T-helper 2 cell treated with Interferon-gamma antibody and Interleukin-4, amounts not matched to agents 100 ng/mL and 5 ng/mL, for 36 hours (primary cell): ENCODE results near the gene ARID3B. TPM values are rescaled to one million over a fixed set of nuclear protein-coding genes. Genes with fewer than 3 reads are reported as not detected.
"Not testable (repeated sequence)": the region's sequence is repeated elsewhere in the genome, so short reads cannot be mapped to it uniquely, and the experiment has no call there.

Experiments used
- intact Hi-C: fragments of 100-400 bp; cut with micrococcal nuclease; formaldehyde crosslinking; loops from one replicate; pipeline ENCODE4 v1.15.1; 2023
- total RNA-seq: library from RNA; stranded (reverse); gene quantifications from 2 replicates; pipeline ENCODE4 v1.2.3, GENCODE V29; 2022

Gene ARID3B
- total RNA-seq, 1 donor from 2014 or later = 35.7 TPM

- intact Hi-C loops = no loop called here
Measured at GRCh38 chr15:74535388-74536084, 5.5 kb upstream of the ARID3B start.

DNA sequence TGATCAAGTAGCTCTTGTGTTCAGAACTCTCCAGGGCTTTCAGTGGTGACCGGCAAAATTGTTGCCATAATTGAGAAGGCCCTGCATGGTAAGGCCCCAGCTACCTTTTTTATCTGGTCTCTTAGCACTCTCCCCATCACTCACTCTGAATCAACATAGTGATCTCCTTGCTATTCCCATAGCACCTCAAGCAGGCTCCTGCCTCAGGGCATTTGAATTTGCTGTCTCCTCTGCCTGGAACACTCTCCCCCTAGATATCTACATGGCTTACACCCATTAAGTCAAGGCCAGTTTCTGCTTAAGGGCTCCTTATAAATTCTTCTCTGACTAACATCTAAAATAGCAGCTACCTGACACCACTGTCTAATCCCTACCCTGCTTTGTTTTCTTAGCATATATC, 3.3 kb upstream of the ARID3B start:
- intact Hi-C loops = no loop called here

DNA sequence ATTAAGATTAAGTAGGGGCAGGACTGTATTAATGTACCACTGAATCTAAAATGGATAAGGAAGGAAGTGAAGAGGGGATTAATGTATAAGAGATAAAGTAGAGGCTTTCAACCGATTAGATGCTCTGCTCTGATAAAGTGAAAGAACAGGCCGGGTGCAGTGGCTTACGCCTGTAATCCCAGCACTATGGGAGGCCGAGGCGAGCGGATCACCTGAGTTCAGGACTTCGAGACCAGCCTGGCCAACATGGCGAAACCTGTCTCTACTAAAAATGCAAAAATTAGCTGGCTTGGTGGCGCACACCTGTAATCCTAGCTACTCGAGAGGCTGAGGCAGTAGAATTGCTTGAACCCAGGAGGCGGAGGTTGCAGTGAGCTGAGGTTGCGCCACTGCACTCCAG, 1.5 kb upstream of the ARID3B start:
- intact Hi-C loops = not testable (repeated sequence)

- intact Hi-C loops = loop anchor here (2.0 to 10.0 kb wide), 6 partner anchors 48 to 1305 kb away; partner anchors contain the start of genes PML, SCAMP2, SIN3A and UBE2Q2
Measured at GRCh38 chr15:74540161-74540760, 759 bp upstream of the ARID3B start.

DNA sequence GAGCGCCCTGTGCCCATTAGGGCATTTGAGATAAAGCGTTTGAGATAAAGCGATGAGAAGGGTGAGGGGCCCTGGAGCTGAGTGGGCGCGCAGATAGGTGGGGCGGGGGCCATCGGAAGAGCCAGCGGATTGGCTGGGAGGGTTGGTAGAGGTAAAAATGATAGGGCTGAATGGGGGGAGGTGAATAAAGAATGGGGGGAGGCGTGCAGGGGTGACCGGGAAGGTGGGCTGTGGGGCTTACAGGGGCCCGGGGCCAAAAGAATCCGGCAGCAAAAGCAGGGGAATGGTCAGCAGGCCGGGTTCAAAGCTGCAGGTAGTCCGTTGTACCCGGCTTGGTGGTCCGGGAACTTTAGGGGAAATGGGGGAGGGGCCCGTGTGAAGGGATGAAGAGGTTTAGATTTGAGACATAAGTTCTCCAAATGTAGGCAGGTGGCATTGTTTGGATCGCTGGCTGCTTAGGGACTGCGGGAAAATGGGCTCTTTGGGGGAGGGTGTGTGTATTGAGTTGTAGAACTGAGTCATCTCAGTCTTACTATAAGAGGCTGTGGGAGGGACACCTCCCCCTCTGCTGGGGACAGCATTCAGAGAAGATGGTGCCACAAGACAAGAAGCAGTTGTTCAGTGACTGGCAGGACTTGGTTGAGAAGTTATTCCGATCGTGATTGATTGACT, 610 bp downstream of the ARID3B start:
- intact Hi-C loops = loop anchor here (1.0 to 10.0 kb wide), 10 partner anchors 49 to 1303 kb away; partner anchors contain the start of genes PML, SCAMP2, SIN3A and UBE2Q2

GRCh38 chr15:74542166-74543042, 1.4 kb downstream of the ARID3B start:
- intact Hi-C loops = loop anchor here (1.0 to 10.0 kb wide), 6 partner anchors 50 to 1302 kb away; partner anchors contain the start of genes SCAMP2, SIN3A and UBE2Q2

DNA sequence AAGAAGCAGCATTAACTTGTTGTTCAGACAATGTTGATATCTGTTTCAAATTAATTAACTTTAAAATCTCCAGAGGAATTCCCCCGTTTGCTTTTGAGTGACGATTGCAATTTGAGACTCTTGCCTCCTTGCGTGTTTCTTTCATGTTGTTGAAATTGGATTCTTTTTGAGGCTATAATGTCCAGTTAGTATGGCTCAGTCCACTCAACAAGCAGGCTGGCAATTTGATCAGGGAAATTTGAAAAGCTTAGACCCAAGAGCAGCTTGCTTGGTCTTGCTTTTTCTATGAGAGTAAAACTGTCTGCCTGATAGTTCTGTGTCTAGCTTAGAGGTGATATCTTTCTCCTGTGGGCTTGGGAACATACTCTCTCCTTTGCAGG, 2.0 kb downstream of the ARID3B start:
- intact Hi-C loops = loop anchor here (5.0 to 10.0 kb wide), 4 partner anchors 51 to 1302 kb away; partner anchors contain the start of genes SCAMP2, SIN3A and UBE2Q2

DNA sequence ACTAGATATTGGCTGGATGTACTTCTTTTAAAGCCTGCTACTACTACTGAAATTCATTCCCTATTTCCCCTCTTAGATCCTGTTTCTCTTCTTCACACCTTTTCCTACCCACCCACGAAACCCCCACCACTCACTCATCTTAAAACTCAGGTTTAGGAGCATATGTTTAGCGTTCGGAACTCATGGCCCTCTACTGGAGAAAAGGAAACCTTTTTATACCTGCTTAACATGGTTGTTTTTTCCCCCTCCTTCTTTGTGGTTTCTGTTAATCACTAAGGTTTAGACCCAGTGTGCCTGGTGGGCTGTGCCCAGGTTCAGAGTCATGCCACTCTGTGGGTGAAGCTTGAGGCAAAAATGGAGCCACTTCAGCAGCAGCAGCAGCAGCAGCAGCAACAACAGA, 2.6 kb downstream of the ARID3B start:
- intact Hi-C loops = loop anchor here (5.0 to 10.0 kb wide), 4 partner anchors 51 to 1301 kb away; partner anchors contain the start of genes SCAMP2, SIN3A and UBE2Q2

- intact Hi-C loops = loop anchor here (10.0 kb wide), 1 partner anchor 1300 kb away; the partner anchor contains the start of gene UBE2Q2
Measured at GRCh38 chr15:74545086-74545485, 4.1 kb downstream of the ARID3B start.

DNA sequence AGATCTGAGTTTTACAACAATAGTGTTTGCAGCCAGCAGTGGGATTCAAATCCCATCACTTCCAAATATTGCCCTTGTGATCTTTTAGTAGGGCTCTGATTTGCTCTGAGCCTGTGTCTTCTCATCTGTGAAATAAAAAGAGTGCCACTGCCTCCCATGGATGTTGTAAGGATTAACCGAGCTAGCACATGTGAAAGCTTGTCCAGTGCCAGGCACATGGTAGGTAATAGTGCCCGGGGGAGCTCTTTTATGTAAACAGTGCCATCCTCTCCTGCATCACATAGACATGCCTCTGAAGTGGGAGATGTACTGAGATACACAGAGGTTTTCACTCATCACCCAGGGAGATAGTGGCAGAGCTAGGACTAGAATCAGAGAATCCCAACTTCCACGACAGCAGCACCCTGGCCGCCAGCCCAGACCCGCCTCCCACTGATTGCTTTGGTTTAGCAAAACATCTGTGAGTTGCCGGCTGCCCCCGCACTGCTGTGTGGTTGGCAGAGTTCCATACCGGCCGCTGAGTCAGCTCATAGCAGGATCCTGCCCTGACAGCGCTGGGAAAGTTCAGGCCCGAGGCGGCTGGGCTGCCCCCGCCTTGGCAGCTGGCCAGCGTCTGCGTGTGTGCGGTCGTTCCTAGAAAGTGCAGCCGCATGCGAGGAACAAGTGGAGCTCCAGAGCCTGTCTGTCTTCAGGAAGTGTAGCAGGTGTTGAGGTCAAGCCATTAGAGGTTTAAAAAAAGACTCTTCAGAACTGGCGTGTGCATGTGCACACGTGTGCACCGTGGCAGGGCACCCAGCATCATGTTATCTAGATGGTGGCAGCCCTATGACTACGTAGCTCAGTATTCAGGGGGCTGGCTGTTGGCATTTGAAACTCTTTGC, 5.0 kb downstream of the ARID3B start:
- intact Hi-C loops = loop anchor here (10.0 kb wide), 1 partner anchor 1299 kb away; the partner anchor contains the start of gene UBE2Q2

GRCh38 chr15:74547616-74548015, 6.6 kb downstream of the ARID3B start:
- intact Hi-C loops = loop anchor here (10.0 kb wide), 1 partner anchor 1297 kb away; the partner anchor contains the start of gene UBE2Q2

- intact Hi-C loops = loop anchor here (10.0 kb wide), 1 partner anchor 1297 kb away; the partner anchor contains the start of gene UBE2Q2
Measured at GRCh38 chr15:74548241-74548640, 7.2 kb downstream of the ARID3B start.

GRCh38 chr15:74549816-74550215, 8.8 kb downstream of the ARID3B start:
- intact Hi-C loops = loop anchor here (10.0 kb wide), 1 partner anchor 1295 kb away; the partner anchor contains the start of gene UBE2Q2

GRCh38 chr15:74551714-74552113, 10.7 kb downstream of the ARID3B start:
- intact Hi-C loops = no loop called here

- intact Hi-C loops = no loop called here
Measured at GRCh38 chr15:74552773-74553441, 11.9 kb downstream of the ARID3B start.

DNA sequence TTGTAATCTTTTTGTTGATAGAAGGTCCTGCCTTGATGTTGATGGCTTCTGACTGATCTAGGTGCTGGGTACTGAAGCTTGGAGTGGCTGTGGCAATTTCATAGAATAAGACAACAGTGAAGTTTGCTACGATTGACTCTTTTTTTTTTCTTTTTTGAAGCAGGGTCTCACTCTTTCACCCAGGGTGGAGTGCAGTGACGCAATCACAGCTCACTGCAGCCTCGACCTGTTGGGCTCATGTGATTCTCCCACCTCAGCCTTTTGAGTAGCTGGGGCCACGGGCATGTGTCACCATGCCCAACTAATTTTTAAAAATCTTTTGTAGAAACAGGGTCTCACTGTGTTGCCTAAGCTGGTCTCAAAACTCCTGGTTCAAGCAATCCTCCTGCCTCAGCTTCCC, 14.2 kb downstream of the ARID3B start:
- intact Hi-C loops = no loop called here

DNA sequence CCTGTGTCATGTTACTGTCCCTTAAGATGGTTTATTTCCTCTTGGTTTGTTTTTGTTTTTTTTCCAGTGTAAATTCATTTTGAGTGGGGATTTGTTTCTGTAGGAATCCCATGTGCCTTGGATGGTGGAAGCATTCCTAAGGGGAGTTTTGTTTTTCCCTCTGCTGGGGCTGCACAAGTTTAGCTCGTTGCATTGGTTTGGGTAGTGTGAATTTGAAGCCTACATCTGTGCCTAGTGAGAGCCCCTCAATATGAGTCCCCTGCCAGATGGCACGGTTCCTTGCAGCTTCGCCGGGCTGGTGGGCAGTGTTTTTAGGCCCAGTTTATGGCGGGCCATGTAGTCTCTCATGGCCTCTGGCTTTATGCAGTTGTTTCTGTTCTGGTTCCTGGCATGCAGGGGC, 17.7 kb downstream of the ARID3B start:
- intact Hi-C loops = no loop called here

DNA sequence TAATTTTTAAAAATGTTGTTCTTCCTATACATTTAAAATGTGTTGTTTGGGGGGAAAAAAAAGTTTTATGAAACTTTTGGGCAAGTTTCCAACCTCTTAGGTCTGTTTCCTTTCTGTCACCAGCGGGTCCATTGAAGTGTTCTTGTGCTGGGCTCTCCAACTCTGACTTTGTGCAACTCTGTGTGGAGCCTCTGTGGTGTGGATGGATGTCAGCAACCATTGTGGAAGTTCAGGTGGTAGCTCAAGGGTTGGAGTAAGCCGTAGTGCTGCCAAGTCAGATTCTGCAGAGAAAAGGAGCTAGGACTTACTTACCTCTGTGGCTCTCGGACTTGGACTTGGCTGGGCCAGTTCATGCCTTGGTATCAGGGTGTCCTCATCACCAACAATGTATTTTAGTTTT, 22.4 kb downstream of the ARID3B start:
- intact Hi-C loops = no loop called here

GRCh38 chr15:74564182-74564581, 23.2 kb downstream of the ARID3B start:
- intact Hi-C loops = no loop called here
